ENCODE measurements around the gene GSG1L2.

- TF ChIP-seq CTCF (IDR thresholded peaks at IDR 0.05; ENCODE audit: low read depth, low read length) (no peak), EZH2phosphoT487 (IDR thresholded peaks at IDR 0.05; ENCODE audit: low read depth) (no peak)
These were observed 1.4 kb downstream of the GSG1L2 start for GRCh38 chr17:9820448-9820847.

Data from OCI-LY3 (cell line).